Epithelial cell of esophagus (primary cell): ENCODE measurements around the gene LEMD1.
A peak's percentile ranks its signal among the peaks of the same experiment; 100 is the strongest.

Experiments
- DNase-seq: peaks from one replicate; pipeline ENCODE4 v3.0.0; 2010; ENCODE audit warnings: low read depth
- H3K4me3 ChIP-seq: 2 replicates; pipeline ENCODE4 v1.5.1; 2011; ENCODE audit warnings: mild to moderate bottlenecking, low read length, control low read depth
- CTCF ChIP-seq: IDR thresholded peaks from 2 replicates; pipeline ENCODE4 v1.5.1; 2011; ENCODE audit warnings: low read depth, mild to moderate bottlenecking, low read length, control low read depth, inconsistent platforms; ENCODE audit not compliant: insufficient read depth; ENCODE audit errors: missing control alignments

Gene LEMD1

DNA sequence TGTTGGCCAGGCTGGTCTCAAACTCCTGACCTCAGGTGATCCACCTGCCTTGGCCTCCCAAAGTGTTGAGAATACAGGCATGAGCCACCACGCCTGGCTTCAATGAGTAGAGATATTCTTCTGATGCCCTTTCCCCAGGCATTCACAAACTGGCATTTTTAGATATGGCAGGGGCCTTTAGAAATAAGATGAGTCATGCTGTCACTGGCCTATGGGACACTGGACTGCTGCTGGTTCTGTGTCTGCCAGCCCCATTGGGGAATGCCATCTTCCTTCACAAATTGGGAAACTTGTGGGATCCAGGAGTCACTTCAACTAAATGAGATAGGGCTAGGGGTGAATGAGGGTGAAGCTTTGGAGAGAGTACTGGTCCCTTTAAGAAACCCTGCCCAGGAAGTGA is 81.2 kb downstream of the LEMD1 start:
- TF ChIP-seq CTCF: no peak
- DNase-seq: no peak
- no peak overlapping the region for H3K4me3 ChIP-seq

GRCh38 chr1:205339717-205340116 is 82.1 kb downstream of the LEMD1 start:
- H3K4me3 ChIP-seq: no peak overlapping the region
- no peak for TF ChIP-seq CTCF
- DNase-seq: no peak

GRCh38 chr1:205339197-205339702 is 82.6 kb downstream of the LEMD1 start:
- DNase-seq: no peak
- TF ChIP-seq CTCF: no peak
- no peak overlapping the region for H3K4me3 ChIP-seq

GRCh38 chr1:205338011-205338410 is 83.8 kb downstream of the LEMD1 start:
- TF ChIP-seq CTCF: no peak
- no peak for DNase-seq
- H3K4me3 ChIP-seq: no peak overlapping the region

DNA sequence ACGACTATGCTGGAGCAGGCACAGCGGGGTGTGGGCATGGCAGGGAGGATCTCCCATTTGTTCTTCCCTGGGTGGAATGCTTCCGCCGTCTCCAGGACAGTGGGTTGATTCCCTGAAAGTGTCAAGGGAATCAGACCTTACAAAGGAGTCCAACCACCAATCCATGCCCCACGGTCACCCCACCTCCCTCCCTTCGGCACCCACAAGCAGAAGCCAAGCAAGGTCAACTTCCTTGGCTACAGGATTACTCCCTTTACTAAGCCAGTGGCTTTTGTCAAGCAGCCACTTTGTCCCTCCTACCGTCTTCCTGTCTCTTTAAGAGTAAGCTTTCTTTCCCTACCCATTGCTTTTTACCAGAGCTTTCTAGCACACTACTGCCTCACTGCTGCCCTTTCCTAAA is 84.4 kb downstream of the LEMD1 start:
- no peak for DNase-seq
- no peak overlapping the region for H3K4me3 ChIP-seq
- TF ChIP-seq CTCF: no peak

DNA sequence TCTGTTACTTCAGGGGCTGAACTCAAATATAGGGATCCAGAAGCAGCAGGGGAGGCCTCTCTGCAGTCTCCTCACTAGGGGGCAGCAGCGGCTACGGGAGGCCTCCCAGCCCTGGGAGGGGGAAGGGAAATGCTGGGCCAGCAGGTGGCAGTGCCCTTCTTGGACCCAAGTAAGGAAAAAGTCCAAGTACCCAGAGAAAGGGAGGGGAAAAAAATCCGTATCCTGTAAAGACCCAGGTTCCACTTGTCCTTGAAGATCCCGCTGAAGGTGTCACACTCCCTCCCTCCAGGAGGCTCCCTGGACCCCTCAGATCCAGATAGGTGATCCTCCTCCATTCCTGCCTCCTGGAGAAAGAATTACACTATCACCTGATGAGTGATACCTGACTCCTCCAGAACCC is 86.2 kb downstream of the LEMD1 start:
- H3K4me3 ChIP-seq: no peak overlapping the region
- peak; percentile 83 for DNase-seq
- TF ChIP-seq CTCF: peak; percentile 96

- H3K4me3 ChIP-seq: no peak overlapping the region
- no peak for TF ChIP-seq CTCF
- DNase-seq: no peak
Measured at GRCh38 chr1:205332015-205332791, 89.7 kb downstream of the LEMD1 start.
